Psoas muscle (tissue), 8 donors: ENCODE measurements around the gene PLLP. TPM values are rescaled to one million over a fixed set of nuclear protein-coding genes. Genes with fewer than 3 reads are reported as not detected.

Experiments
- ATAC-seq, 4 donors: fragments of 200-7000 bp; cut with Tn5 transposase; one replicate each; pipeline ENCODE4 v1.9.1; 2020; ENCODE audit warnings: moderate library complexity in 3 of 4, mild to moderate bottlenecking in 2 of 4
- DNase-seq, 2 donors: peaks; one replicate each; pipeline ENCODE4 v3.0.0-alpha.2; 2020
- H3K27ac ChIP-seq: fragments of 200-600 bp; one replicate; pipeline ENCODE4 v1.8.0; 2022
- H3K27me3 ChIP-seq, 3 donors: fragments of 200-600 bp in 1 of 3; one replicate each; pipeline versions ENCODE4 v1.6.1 to v1.8.0; 2013 to 2022; ENCODE audit warnings: low read length in 2 of 3, mild to moderate bottlenecking in 2 of 3, moderate library complexity in 1 of 3; ENCODE audit not compliant: insufficient read depth in 3 of 3
- H3K36me3 ChIP-seq, 2 donors: fragments of 200-600 bp in 1 of 2; one replicate each; pipeline versions ENCODE4 v1.6.1 to v1.8.0; 2013 to 2022; ENCODE audit warnings: low read depth in 1 of 2, mild to moderate bottlenecking in 1 of 2, moderate library complexity in 1 of 2; ENCODE audit not compliant: insufficient read depth in 1 of 2
- H3K4me1 ChIP-seq: fragments of 200-600 bp; one replicate; pipeline ENCODE4 v1.8.0; 2022
- H3K4me3 ChIP-seq: fragments of 200-600 bp; one replicate; pipeline ENCODE4 v1.8.0; 2022; ENCODE audit warnings: mild to moderate bottlenecking
- H3K9me3 ChIP-seq: fragments of 200-600 bp; one replicate; pipeline ENCODE4 v1.8.0; 2022
- WGBS, 3 donors: extraction: QIAGEN DNeasy Blood & Tissue Kit; methylation state at CpG; one replicate each; pipeline versions ENCODE4 v1.1.6 to v1.1.7; 2013; 5-methylcytosine and 5-hydroxymethylcytosine counted together
- intact Hi-C, 2 donors: fragments of 100-400 bp; cut with DNase I; formaldehyde crosslinking; loops; one replicate each; pipeline versions ENCODE4 v1.11.0 to v1.14.2; 2022
- polyA plus RNA-seq, 3 donors: library from polyadenylated mRNA; stranded (reverse); fragments of 200-250 nt; gene quantifications; one replicate each; pipeline ENCODE4 v1.2.3, GENCODE V29; 2013
- total RNA-seq, 4 donors: library from RNA; stranded (reverse); fragmentation: NEBNext Ultra II Directional in 2 of 4; extraction: Animal tissue kit (Norgen Biotek cat#: 25700) in 2 of 4; gene quantifications; one replicate each; pipeline versions ENCODE4 v1.2.1 to v1.2.4, GENCODE V29; 2021 to 2023
- TF ChIP-seq, protein P1 (sequence below): fragments of 200-600 bp; IDR thresholded peaks from one replicate; pipeline ENCODE4 v1.8.0; 2022; ENCODE audit warnings: antibody characterized with exemption
- donor health status: healthy with polysubstance abuse.
- donor health status: DM: no; HTN: no; CAD: no; lungs with moderate emphysema.
- donor health status: Bipolar disorder and iron deficiency.
- donor health status: healthy.
- donor health status: DM: yes; HTN: yes; CAD: no.
- donor health status: DM: no; HTN: no; CAD: no.
- donor health status: DM: no; HTN: no; CAD: no.
- donor health status: DM: yes; HTN: yes; CAD: no.

Gene PLLP
- total and polyA plus RNA-seq, 7 donors = 0.39 to 3.1 (median 2.0) TPM

DNA sequence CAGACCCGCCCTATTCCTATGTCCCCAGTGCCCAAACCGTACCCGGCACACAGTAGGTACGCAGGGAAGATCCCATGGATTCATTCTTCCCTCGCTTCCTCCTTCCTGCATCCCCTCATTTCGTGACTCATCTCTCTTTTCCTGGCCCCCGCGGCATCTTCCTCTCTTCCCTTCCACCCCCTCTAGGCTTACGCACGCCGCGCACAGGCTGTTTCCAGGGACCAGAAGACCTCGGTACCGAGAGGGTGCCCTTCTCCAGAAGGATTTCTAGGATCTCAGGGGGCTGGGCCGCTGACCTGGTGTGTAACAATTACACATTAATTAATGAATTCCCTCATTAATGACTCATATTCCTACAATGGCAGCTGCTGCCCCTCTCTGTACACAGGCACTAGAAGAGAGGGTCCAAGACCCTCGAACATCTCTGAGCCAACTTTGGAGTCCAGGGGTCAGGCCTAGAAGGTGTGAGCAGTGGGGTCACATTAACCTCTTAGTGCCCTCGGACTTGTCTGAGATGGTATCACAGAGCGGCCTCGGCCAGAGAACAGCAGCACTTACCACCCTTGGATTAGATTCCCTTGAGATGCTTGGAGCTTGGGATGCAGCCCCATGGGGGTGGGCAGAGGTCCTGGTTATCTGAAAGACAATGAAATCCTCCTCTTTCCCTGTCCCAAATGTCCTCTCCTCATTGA, 16.8 kb upstream of the PLLP start:
- TF ChIP-seq, protein P1, sequence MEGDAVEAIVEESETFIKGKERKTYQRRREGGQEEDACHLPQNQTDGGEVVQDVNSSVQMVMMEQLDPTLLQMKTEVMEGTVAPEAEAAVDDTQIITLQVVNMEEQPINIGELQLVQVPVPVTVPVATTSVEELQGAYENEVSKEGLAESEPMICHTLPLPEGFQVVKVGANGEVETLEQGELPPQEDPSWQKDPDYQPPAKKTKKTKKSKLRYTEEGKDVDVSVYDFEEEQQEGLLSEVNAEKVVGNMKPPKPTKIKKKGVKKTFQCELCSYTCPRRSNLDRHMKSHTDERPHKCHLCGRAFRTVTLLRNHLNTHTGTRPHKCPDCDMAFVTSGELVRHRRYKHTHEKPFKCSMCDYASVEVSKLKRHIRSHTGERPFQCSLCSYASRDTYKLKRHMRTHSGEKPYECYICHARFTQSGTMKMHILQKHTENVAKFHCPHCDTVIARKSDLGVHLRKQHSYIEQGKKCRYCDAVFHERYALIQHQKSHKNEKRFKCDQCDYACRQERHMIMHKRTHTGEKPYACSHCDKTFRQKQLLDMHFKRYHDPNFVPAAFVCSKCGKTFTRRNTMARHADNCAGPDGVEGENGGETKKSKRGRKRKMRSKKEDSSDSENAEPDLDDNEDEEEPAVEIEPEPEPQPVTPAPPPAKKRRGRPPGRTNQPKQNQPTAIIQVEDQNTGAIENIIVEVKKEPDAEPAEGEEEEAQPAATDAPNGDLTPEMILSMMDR = no peak
- DNase-seq (peak in 1 of 2 donors; percentile 56), ATAC-seq (no peak)
- WGBS, 3 donors = 45 to 47% (median 46%) methylated on average over 19 of the region's 19 CpGs
- peak overlapping the region; percentile 62 for H3K4me3 ChIP-seq
- H3K36me3 ChIP-seq = no peaks in the 10 kb centered on the region
- H3K9me3 ChIP-seq = no peaks in the 10 kb centered on the region
- H3K4me1 ChIP-seq = peaks cover 15% of the 10 kb centered on the region
- H3K27me3 ChIP-seq = no peaks in the 10 kb centered on the region
- intact Hi-C loops = loop anchor here (1.0 to 5.0 kb wide), 4 partner anchors 116 to 221 kb away; no protein-coding TSS in a partner anchor
- H3K27ac ChIP-seq = peak overlapping the region; percentile 27

DNA sequence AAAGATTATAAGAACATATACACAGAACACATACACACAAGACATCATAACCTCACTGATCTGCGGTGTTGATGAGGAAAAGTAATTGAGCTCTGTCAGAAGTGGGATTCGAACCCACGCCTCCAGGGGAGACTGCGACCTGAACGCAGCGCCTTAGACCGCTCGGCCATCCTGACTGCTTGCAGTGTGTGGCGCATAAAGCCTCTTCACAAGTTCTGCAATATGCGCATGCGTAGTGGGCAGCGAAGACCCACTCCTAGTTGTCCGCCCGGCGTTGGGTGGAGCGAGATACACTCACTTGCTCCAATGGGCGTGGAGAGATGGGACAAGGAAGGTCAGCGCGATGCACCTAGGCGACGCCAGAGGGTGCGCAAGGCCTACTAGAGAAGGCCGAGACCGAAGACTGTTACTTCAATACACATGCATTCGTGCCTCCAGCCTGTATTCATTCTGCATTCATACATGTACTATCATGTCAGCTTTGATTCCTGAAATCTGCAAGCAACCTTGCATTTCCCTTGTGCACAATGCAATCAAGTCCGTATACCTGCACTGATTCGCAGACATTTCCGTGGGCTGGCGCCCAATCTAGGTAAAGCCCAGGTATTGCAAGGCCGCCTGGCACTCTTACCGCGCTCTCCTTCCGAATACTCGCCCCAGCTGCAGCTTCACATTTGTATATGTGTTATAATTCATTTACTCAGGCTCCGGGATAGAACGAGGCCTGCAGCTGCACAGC, 16.1 kb upstream of the PLLP start:
- H3K36me3 ChIP-seq = no peaks in the 10 kb centered on the region
- ATAC-seq = peak; percentile 94 to 95 (median 94)
- WGBS, 3 donors = 4% methylated on average over 36 of the region's 36 CpGs
- H3K4me3 ChIP-seq = peak overlapping the region; percentile 62
- peaks cover 15% of the 10 kb centered on the region for H3K4me1 ChIP-seq
- DNase-seq = peak; percentile 98 to 99
- no peaks in the 10 kb centered on the region for H3K9me3 ChIP-seq
- intact Hi-C loops = loop anchor here (1.0 to 5.0 kb wide), 4 partner anchors 117 to 222 kb away; no protein-coding TSS in a partner anchor
- H3K27me3 ChIP-seq = no peaks in the 10 kb centered on the region
- H3K27ac ChIP-seq = peak overlapping the region; percentile 84
- TF ChIP-seq, protein P1 = peak; percentile 96

DNA sequence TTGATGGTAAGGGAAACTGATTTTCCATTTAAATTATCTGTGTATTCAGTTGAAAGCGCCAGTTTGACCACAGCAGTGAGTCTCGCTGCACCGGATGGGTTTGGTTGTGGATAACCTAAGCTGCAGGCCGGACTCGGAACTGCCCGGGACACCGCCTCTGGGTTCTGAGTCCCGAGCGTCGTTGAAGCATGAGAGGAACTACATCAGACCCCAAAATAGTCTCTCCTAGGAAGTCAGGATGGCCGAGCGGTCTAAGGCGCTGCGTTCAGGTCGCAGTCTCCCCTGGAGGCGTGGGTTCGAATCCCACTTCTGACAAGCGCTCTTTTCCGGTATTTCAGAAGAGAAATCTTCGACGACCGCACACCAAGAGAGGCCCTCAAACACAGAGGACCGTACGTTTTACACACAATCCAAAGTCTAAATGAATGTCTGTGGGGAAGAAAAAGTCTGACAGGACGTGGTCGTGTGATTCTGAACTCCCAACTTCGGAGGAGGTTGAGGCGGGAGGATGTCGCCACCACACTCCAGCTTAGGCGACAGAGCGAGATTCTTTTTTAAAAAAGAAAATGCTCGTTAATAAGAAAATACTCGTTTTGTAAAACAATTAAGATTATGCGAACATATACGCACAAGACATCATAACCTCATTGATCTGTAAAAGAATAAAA, 15.4 kb upstream of the PLLP start:
- DNase-seq (peak; percentile 85 to 92), ATAC-seq (peak; percentile 81 to 87 (median 82))
- WGBS, 3 donors = 0 to 1% (median 1%) methylated on average over 35 of the region's 35 CpGs
- Histone ChIP-seq H3K27me3 (no peaks in the 10 kb centered on the region), H3K9me3 (no peaks in the 10 kb centered on the region), H3K36me3 (no peaks in the 10 kb centered on the region), H3K4me3 (peak overlapping the region; percentile 62), H3K27ac (peak overlapping the region; percentile 84), H3K4me1 (peaks cover 15% of the 10 kb centered on the region)
- TF ChIP-seq, protein P1 = peak; percentile 0
- intact Hi-C loops = loop anchor here (2.0 to 10.0 kb wide), 4 partner anchors 53 to 222 kb away; partner anchors contain the start of gene ARL2BP (in 1 of the 2)

DNA sequence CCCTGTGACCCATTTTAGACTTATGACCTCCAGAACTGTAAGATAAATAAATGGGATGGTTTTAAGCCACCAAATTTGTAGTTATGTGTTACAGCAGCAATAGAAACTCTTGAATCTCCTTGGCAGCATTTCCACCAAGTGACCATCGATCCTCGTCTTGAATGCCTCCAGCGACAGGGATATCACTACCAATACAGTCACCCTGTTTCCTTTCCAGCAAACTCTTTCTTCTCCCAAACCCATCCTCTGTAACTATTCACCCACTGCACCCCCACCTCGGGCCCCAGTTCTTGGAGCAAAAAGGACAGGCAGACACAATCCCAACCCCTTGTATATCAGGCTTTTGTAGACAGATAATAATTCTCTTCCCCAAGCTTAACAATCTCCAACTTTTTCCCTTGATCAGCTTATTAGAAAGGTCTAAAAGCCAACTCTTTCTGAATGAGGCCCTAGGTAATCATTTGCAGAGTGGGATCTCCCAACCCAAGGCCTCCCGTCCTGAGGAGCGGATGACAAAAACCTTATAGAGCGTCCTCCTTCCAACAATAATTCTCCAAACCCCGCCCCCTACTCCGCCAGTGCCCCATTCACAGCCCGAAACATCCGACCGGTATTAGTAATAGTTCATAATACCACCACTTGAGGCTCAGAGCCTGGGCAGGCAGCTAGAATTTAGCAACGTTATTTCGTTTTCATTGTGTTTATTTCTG, 14.7 kb upstream of the PLLP start:
- intact Hi-C loops = loop anchor here (5.0 to 10.0 kb wide), 2 partner anchors 52 to 214 kb away; partner anchors contain the start of gene ARL2BP (in 1 of the 2)
- ATAC-seq (peak; percentile 25 to 50 (median 32)), DNase-seq (peak in 1 of 2 donors; percentile 64)
- TF ChIP-seq, protein P1 = peak; percentile 31
- H3K36me3 ChIP-seq = no peaks in the 10 kb centered on the region
- H3K27ac ChIP-seq = peak overlapping the region; percentile 84
- WGBS, 3 donors = 18 to 21% (median 20%) methylated on average over 14 of the region's 14 CpGs
- peak overlapping the region; percentile 62 for H3K4me3 ChIP-seq
- H3K27me3 ChIP-seq = no peaks in the 10 kb centered on the region
- no peaks in the 10 kb centered on the region for H3K9me3 ChIP-seq
- H3K4me1 ChIP-seq = peaks cover 15% of the 10 kb centered on the region
